GM18507 (cell line): ENCODE data around the gene CCDC50.

Experiments used
- DNase-seq: peaks from one replicate; pipeline ENCODE4 v3.0.0; 2011; ENCODE audit warnings: low read depth; ENCODE audit not compliant: insufficient read length; ENCODE audit errors: extremely low spot score
- FAIRE-seq: peaks from 2 replicates; lab custom pipeline; 2011; peaks lifted over from hg19 to GRCh38; lab: Jason Lieb, UNC

The CCDC50 gene

DNA sequence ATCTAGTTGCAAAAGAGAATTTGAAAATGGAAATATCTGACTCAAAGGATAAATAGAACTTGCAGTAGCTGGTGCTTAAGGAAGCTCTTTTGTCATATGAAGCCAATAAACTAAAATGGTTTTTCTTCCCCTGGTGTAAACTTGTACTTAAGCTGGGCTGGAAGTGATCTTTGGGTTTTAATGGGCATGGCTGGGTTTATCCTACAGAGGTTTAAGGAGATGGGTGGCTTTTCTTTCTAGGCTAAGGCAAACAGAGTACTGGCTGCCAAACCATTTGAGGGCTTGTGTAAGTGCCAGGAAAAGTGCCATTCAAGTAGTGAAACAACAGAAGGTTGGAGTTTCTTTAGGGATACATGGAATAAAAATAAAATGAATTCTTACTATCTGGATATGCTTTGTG is 13.2 kb downstream of the CCDC50 start:
- DNase-seq (no peak), FAIRE-seq (no peak)

DNA sequence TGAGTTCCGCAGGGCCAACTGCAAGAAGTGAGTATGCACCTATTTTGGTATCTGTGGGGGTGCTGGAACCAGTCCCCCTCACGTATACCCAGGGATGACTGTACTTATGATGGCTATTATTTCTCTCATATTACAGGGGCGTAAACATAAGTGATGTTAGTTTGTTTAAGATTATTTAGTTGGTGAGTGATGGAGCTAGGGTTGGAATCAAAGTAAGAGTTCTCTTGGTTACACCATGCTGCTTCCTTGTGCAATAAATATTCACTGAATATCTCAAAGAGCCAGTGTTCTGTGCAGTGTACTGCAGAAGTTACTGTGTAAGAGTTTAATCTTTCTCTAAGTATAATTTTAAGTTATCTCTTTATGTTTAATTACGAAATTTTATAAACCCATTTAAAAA is 13.9 kb downstream of the CCDC50 start:
- FAIRE-seq (no peak), DNase-seq (no peak)

DNA sequence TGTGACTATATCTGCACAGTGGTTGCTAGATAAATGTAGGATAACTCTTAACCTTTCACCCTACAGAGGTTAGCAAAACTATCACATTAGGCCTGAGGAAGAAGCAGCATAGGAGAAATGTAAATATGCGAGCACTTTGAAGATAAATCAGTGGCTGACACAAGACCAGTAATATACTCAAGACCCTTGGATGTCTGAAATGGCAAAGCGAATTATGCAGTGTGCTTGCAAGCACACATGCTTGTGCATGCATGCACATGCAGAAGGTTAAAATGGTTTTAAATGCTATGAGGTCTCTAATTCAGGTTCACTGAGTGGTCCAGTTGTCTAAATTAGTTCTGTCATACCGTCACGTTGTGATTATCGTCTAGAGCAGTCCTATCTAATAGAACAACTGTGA is 14.7 kb downstream of the CCDC50 start:
- peak; percentile 56 for FAIRE-seq
- no peak for DNase-seq

DNA sequence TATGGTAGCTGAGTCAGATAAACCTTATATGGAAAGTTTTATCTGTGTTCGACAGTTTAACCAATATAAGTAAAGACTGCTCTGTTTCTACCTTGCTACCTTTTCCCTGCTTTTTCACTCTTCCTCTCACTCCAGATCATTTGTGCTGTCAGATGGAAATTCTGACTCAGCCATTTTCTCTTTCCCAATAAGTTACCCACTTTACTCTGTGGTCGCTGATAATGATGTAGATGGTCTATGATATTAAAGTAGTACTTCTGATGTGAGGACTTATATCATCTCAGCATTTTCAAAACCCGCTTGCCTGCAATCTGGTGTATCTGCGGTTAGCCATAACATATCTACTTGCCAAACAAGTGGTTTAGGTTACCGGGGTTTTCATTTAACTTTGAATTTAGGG is 16.1 kb downstream of the CCDC50 start:
- FAIRE-seq (peak; percentile 42), DNase-seq (no peak)

DNA sequence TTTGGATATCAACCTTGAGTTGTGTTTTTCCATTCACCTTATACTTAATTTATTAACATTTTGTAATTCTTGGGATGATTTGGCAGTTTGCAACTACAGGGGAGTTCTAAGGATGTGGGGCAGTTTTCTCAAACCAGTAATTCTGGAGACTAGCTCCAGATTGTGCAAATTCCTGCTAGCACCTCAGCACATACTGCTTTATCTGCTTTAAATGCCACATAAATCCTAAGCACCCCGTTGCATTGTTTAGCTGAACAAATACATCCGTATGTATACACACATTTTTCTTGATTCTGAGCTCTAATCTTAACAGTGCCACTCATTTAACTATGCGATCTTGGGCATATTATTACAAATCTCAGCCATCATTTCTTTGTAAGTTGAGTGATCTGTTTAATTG is 18.0 kb downstream of the CCDC50 start:
- FAIRE-seq, result no peak
- no peak for DNase-seq

DNA sequence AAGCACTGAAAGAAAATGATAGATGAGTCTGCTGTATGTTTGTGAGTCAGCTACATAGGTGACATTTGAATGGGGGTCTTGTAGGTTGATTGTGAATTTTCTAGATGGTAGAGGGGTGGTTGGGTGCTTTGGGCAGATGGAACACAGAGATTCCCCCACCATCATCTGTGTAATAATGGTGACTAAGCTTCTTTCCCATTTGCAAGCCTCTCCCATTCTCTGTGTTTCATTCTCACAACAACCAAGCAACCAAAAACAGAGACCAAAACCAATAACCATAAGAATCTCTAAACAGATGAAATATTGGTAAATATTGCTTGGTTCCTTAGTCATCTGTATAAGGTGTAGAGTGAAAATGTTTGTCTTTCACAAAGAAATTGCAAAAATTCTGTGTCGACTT is 18.9 kb downstream of the CCDC50 start:
- peak; percentile 67 for FAIRE-seq

DNA sequence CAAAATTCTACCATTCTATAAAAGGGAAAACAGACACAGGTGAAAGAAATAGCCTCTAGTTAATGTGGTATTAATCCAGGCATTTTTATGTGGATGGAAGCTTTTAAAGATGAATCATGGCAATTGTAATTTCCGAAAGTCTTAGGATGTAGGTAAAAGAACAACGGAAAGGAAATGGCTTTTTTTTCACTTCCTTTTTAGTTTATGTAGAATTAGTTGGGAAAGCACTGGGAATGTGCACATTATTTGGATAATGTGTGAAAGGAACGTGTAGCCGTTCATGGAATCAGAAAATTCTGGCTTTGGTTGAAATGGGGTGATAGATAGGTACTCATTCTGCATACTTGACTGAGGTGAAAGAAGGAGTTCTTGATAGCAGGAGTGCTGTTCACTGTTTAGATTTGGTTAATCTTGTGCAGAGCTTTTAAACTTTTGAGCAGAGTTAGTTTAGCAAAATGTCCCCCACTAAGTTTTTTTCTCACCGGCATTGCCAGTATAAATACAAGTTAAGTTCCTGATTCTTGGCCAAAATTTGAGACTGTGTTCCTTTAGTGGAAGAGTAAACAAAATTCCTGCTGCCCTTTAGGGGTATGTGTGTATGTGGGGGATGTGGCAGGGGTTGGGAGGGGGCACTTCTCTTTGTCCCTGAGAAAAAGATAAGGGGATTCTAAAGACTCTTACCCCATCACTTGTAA is 21.3 kb downstream of the CCDC50 start:
- no peak for DNase-seq
- no peak for FAIRE-seq

More for the DNA sequence above, 18.9 kb downstream of the CCDC50 start:
- DNase-seq, result no peak

DNA sequence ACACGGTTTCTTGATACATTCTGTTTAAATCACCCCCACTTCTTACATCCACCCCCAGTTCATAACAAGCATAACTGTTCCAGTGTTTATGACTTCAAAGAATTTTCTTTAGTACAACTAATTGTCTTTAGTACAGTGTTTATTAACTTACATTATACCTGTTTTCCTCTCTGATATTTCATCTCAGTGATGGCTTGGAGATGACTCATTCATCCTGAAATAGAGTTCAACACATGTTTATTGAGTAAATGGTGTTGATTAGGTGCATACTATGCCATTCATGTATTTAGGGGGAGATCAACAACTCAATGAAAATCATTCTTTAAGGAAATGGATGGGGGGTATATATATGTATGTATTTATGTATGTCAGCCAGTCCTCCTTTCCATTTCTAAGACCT is 22.8 kb downstream of the CCDC50 start:
- FAIRE-seq (peak; percentile 58), DNase-seq (no peak)

DNA sequence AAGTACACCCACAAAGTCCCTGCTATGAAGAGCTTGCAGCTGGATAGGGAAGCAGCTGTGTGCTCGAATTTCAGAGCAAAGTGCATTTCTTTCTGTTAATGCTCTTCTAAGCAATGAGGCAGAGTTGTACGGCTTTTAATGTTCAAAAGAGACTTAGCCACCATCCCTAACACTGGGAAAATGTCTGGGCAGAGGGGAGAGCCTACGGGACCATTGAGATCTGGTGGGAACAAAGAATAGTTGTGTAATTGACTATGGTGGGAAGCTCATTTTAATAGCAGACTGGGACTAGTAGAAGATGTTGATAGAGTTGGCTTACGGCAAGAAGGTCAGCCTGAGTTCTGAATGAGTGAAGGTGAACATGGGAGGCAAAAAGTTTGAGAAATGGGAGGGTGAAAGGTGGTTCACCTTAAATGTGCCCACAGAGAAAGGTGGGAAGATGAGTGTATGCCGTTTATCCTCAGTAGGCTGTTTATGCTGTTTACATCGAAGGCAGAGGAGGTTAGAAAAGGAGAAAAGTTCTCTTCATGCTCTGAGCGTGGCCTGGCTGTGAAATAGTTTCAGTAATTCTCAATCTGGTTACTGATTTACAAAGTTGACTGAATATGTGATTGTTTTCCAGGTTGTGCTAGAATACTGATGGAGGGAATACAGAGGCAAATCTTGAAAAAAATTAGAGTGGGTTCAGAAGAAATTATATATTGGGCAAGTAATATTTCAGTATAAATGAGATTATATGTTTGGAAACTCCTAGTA is 24.0 kb downstream of the CCDC50 start:
- DNase-seq, result no peak

DNA sequence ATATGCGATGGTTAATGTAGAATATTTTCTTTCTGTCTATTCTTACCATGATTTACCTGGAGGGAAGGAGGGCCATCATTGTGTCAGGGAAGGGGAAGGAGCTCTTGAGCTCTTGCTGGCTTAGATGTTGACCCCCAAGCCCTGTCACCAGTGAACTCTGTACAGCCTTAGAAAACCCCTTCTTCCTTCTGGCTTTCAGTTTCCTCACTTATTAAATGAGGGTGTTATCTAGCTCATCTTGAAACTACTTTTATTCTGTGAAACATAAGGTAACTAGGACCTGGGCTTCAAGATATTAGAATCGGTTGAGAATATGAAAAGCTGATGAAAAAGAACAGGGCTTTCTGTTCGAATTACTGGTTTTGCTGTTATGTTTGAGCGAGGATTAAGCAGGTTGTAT is 26.2 kb downstream of the CCDC50 start:
- peak; percentile 98 for FAIRE-seq

More for the DNA sequence above, 24.0 kb downstream of the CCDC50 start:
- peak; percentile 95 for FAIRE-seq

DNA sequence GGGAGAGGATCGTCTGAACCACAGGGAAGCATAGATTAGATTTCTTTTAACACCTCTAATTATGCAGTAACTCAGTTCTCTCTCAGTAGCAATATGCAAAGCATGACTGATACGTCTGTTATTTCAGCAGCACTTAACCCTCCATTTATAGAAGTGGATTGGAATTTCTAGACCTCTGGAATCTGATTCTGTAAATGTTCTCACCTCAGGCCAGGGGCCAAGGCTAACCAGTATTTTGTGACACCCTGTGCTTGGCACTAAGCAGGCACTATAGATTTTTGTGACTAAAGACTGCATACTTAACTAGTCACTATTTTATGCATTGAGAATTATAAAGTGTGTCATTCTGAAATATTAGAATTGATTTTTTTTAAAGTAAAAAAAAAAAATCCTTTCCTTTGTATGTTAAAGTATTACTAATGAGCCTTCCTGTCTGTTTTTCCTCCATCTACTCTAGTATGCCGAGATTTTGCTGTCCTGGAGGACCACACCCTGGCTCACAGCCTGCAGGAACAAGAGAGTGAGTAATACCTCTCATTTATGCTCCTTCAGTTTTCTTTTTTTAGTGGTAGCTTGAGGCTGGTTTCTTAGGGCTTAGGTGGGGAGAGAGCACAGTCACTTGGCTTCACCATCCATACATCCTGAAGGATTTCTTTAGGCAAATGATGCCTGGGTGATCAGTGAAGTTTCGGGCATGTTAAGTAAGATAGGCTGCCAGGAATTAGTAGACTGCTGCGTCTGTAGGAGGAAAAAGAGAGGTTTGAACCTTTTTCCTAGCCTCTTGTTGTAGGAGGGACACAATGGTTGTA is 27.6 kb downstream of the CCDC50 start:
- FAIRE-seq, result peak; percentile 68
- no peak for DNase-seq

More for the DNA sequence above, 26.2 kb downstream of the CCDC50 start:
- no peak for DNase-seq

DNA sequence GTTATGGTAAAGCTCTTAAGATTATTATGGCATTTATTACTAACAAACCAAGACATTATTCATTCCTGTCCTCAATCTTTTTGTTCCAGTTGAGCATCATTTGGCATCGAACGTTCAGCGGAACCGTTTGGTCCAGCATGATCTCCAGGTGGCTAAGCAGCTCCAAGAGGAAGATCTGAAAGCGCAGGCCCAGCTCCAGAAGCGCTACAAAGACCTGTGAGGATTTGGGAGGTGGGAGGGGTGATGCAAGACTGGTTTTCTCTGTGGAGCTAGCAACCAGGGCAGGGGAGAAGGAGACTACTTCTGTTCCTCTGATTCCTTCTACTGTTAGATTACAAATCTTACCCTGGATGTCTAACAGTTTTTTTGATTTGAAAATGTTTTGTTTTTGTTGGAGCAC is 28.7 kb downstream of the CCDC50 start:
- DNase-seq (no peak), FAIRE-seq (peak; percentile 12)

DNA sequence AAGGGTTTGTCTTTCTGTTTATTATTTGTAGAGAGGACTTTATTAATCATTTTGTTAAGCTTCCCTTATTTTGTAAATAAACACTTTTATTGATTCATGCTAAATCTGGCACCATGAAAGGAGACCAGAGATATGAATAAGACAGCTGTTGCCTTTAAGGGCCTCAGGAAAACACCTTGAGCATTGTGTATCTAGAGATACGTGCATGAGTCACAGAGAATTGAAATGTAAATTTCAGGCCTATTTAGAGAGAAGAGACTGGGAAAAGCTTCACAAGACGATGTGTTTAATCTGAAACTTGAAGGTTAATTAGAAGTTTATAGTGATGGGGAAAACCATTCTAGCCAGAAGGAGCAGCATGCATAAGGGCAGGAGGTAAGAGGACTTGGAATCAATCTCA is 29.7 kb downstream of the CCDC50 start:
- peak; percentile 79 for FAIRE-seq
- DNase-seq, result no peak

DNA sequence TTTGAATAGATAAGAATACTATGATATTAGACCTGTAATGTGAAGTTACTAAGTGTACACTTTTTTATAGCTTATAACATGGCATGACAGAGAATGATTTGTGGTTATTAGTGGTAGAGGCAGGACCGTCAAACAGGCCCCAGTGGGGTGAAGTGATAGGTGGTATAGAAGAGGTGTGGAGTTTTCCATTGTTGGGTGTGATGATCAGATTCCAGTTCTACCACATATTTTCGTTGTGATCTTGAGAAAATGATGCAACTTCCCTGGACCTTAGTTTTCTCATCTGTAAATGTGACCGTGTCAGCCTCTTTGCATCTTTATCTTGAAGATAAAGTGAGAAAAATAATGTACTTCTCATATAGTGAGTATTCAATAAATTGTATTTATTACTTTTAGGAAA is 31.4 kb downstream of the CCDC50 start:
- FAIRE-seq (no peak), DNase-seq (no peak)

DNA sequence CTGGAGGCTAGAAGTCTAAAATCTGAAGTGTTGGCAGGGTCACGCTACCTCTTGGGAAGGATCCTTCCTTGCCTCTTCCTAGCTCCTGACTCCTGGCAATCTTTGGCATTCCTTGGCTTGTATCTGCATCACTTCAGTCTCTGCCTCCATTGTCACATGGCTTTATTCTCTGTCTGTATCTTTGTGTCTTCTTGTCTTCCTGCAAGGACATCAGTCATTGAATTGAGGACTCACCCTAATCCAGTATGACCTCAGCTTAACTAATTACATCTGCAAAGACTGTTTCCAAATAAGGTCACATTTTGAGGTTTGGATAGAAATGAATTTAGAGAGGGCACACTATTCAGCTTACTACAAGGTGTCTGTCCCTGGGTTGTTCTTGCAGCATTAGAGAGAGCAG is 32.3 kb downstream of the CCDC50 start:
- DNase-seq, result no peak
- FAIRE-seq, result peak; percentile 26

DNA sequence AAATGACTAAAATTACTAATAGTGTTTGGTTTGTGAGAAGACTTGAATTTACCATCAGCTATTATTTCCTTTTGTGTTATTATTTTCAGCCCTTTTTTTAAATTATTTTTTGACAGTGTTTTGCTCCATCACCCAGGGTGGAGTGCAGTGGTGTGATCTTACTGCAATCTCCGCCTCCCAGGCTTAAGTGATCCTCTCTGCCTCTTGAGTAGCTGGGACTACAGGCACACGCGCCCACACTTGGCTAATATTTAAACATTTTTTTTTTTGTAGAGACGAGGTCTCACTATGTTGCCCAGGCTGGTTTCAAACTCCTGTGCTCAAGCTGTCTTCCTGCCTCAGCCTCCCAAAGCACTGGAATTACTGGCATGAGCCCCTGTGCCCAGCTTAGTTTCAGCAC is 32.8 kb downstream of the CCDC50 start:
- FAIRE-seq (peak; percentile 70), DNase-seq (no peak)

DNA sequence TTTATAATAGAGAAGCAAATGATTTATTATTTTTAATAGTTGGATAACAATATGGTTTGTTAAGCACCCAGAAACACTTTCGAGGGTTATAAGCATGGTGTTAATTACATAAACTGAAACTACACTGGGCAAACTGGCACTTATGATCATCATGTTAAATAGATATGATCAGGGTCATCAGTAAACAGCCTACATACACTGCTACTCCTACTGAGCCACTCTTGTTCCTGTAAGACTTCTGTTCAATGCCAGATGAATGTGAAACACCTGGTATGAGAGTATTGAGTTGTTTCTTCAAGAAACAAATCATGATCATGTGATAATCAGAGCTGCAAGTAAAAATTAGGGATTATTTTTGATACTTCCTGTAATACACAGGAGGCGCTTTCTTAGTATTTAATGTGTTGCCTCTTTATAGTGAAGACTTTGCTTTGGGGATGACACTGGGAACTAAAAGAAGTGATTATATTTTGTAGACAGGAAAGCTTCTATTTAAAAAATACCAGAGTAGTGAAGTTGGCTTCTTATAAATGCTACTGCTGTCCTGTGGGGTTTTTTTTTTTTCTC is 33.4 kb downstream of the CCDC50 start:
- FAIRE-seq (peak; percentile 35), DNase-seq (no peak)

DNA sequence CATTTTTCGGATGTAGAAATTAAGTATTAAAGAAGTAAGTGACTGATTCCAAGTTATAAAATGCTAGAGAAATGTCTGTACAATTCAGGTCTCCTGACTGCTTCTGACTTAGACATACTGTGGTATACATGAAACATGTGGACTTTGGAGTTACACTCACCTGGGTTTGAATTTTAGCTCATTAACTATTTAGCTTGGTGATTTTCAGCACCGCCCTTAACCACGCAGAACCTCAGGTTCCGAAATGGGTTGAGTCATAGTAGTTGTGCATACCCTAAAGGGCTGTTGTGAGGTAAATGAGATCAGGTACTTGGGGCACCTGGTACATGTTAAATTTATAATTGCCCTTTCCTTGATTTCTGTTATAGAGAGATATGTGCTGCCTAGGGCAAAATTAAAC is 34.0 kb downstream of the CCDC50 start:
- DNase-seq, result no peak
- peak; percentile 15 for FAIRE-seq

DNA sequence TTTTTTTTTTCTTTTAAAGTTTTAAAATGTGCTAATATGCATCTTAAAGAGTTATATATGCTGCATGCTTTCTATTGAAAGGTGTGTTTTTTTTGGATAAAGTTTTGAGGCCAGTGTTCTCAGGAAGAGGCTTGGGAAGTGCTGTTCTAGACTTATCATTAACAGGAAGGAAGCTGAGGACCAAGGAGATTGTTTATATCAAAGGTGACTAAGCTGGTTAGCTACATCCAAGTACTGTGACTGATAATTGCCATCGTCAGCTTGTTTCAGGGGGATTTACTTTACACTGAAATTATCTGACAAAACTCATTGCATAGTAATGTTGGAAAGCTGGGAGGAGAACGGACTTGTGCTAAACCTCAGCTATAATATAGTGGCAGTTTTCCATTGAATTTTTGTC is 37.5 kb downstream of the CCDC50 start:
- FAIRE-seq (no peak), DNase-seq (no peak)
